Adrenal gland (tissue), 5 donors: ENCODE data around the gene SCIMP.
A peak's percentile ranks its signal among the peaks of the same experiment; 100 is the strongest.

Experiments used
- POLR2A ChIP-seq, 2 donors: fragments of 450-650 bp; IDR thresholded peaks; one replicate each; pipeline ENCODE4 v1.6.1; 2017; ENCODE audit warnings: antibody characterized with exemption in 2 of 2, mild to moderate bottlenecking in 2 of 2, moderate library complexity in 1 of 2
- TF ChIP-seq, protein P1 (sequence below), 6 experiments: fragments of 450-650 bp in 4 of 6; fragments of 200-600 bp in 2 of 6; sonication (generic) in 1 of 6; IDR thresholded peaks; 1 replicate in 5 of 6; 2 replicates in 1 of 6; pipeline versions ENCODE4 v1.5.1 to v1.8.0; 2016 to 2021; ENCODE audit warnings: antibody characterized with exemption in 6 of 6, mild to moderate bottlenecking in 2 of 6, moderate library complexity in 1 of 6
- donor health status: DM: no; HTN: no; CAD: no.

DNA sequence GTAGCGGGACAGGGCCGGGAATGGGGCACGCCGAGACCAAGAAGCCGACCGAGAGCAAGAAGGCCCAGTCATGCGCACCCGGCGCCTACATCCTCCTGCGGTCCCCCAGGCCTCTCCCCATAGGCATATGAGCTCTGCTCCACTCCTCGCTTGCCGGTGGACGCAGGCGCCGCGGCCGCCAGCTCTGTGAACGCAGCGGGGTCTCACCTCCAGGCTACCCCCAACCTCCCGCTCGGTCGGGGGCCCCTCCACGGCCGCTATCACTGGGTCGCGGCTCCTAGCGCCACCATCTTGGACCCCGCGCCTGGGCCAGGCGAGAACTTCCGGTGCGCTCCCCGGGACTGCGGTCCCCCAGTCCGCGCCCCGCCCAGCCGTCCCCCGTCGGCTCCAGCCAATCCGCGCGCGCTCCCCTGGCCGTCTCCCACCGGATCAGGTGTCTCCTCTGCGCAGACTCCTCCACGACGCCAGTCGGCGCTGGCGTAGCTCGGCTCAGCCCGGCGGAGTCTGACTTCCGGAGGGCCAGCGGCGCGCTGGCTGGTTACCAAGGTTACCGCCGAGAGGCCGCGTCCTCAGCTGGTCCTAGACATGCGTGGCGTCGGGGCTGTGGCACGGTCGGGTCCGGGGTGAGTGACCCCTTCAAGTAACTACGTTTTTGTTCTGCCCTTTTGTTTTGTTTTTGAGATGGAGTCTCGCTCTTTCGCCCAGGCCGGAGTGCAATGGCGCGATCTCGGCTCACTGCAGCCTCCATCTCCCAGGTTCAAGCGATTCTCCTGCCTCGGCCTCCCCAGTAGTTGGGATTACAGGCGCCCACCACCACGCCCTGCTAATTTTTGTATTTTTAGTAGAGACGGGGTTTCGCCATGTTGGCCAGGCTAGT lies 42.9 kb downstream of the SCIMP start, which contains the start of gene ZNF594:
- TF ChIP-seq, protein P1, sequence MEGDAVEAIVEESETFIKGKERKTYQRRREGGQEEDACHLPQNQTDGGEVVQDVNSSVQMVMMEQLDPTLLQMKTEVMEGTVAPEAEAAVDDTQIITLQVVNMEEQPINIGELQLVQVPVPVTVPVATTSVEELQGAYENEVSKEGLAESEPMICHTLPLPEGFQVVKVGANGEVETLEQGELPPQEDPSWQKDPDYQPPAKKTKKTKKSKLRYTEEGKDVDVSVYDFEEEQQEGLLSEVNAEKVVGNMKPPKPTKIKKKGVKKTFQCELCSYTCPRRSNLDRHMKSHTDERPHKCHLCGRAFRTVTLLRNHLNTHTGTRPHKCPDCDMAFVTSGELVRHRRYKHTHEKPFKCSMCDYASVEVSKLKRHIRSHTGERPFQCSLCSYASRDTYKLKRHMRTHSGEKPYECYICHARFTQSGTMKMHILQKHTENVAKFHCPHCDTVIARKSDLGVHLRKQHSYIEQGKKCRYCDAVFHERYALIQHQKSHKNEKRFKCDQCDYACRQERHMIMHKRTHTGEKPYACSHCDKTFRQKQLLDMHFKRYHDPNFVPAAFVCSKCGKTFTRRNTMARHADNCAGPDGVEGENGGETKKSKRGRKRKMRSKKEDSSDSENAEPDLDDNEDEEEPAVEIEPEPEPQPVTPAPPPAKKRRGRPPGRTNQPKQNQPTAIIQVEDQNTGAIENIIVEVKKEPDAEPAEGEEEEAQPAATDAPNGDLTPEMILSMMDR (IDR thresholded peaks at IDR 0.05) = peak; percentile 55 to 74 (median 64)
- TF ChIP-seq POLR2A (IDR thresholded peaks at IDR 0.05) = peak; percentile 49 to 66
